ENCODE measurements around the gene ACSS3. TPM values are rescaled to one million over a fixed set of nuclear protein-coding genes. Genes with fewer than 3 reads are reported as not detected.

The ACSS3 gene
- total RNA-seq, 1 donor from 2014 or later = 15.7 TPM

DNA sequence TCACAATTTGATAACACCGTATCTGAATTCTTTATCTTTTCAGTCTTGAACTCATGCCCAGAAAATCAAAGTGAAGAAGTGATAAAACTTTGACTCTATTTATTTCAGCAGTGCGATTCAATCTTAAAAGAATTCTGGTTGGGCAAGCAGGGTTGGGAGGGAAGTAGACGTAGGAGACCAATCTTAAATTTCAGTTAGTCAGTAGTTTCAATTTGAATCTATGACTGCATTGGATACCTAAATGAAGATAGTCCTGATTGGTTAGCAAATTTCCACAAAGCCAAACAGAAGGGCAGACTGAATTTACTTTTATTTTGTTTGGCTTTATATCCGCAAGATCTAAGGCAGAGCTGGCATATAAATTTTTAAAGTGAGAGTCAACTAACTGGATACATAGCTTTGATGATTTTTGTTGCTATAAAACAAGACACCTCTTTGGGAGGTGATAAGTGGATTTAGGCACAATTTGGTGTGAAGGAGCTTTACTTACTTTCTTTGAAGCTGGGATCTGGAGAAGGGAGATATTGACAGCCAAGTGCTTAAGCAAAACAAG is 2.6 kb downstream of the ACSS3 start:
- no peaks in the 10 kb centered on the region for H3K9me3 Mint-ChIP-seq
- peaks cover 55% of the 10 kb centered on the region for H3K4me1 Mint-ChIP-seq
- DNase-seq (ENCODE audit: low read depth, low spot score) = no peak
- H3K4me3 Mint-ChIP-seq = peak overlapping the region; percentile 88
- TF ChIP-seq, protein P1, sequence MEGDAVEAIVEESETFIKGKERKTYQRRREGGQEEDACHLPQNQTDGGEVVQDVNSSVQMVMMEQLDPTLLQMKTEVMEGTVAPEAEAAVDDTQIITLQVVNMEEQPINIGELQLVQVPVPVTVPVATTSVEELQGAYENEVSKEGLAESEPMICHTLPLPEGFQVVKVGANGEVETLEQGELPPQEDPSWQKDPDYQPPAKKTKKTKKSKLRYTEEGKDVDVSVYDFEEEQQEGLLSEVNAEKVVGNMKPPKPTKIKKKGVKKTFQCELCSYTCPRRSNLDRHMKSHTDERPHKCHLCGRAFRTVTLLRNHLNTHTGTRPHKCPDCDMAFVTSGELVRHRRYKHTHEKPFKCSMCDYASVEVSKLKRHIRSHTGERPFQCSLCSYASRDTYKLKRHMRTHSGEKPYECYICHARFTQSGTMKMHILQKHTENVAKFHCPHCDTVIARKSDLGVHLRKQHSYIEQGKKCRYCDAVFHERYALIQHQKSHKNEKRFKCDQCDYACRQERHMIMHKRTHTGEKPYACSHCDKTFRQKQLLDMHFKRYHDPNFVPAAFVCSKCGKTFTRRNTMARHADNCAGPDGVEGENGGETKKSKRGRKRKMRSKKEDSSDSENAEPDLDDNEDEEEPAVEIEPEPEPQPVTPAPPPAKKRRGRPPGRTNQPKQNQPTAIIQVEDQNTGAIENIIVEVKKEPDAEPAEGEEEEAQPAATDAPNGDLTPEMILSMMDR (conservative IDR thresholded peaks at IDR 0.05) = no peak
- H3K36me3 Mint-ChIP-seq (ENCODE audit: low read depth) = no peaks in the 10 kb centered on the region
- no peaks in the 10 kb centered on the region for H3K27me3 Mint-ChIP-seq (ENCODE audit: low read depth)
- H3K27ac Mint-ChIP-seq (ENCODE audit: unreplicated experiment) = peak overlapping the region; percentile 68

DNA sequence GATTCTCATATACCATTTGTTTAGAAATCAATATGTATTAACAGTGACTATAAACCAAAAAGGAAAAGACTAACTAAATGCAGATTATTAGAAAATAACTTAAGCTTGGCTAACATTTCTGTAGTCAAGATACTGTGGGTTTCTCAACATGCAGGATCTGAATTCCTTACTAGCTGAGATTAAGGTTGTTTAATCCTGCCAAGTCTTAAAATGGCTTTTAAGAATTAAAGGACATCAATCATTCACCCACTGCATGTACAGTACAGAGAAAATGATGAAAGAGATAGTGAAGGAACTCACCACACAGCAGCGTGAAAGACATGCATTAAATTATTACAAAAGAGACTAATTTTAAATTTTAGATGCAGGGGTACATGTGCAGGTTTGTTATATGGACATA is 3.8 kb downstream of the ACSS3 start:
- peaks cover 50% of the 10 kb centered on the region for H3K4me1 Mint-ChIP-seq
- H3K27ac Mint-ChIP-seq (ENCODE audit: unreplicated experiment) = no peak overlapping the region
- H3K27me3 Mint-ChIP-seq (ENCODE audit: low read depth) = no peaks in the 10 kb centered on the region
- DNase-seq (ENCODE audit: low read depth, low spot score) = no peak
- no peaks in the 10 kb centered on the region for H3K9me3 Mint-ChIP-seq
- H3K36me3 Mint-ChIP-seq (ENCODE audit: low read depth) = no peaks in the 10 kb centered on the region
- TF ChIP-seq, protein P1 (conservative IDR thresholded peaks at IDR 0.05) = no peak
- H3K4me3 Mint-ChIP-seq = no peak overlapping the region

DNA sequence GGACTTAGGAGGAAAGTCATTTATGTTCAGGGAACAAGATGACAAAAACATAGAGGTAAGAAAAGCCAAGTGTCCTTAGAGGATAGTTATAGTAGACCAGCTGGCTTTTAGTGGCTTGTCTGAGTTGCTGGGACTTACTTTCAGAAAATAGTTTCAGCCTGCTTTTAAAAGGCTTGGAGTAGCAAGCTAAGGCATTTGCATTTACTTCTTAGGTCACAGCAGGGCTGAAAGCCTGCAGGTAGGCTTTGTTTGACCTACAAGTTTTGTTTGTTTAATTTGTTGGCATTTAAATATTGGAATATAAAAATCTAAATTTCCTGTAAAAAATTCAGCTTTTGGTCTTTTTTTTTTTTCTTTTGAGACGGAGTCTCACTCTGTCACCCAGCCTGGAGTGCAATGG is 5.1 kb downstream of the ACSS3 start:
- no peaks in the 10 kb centered on the region for H3K27me3 Mint-ChIP-seq (ENCODE audit: low read depth)
- H3K9me3 Mint-ChIP-seq = no peaks in the 10 kb centered on the region
- peaks cover 40% of the 10 kb centered on the region for H3K4me1 Mint-ChIP-seq
- H3K36me3 Mint-ChIP-seq (ENCODE audit: low read depth) = no peaks in the 10 kb centered on the region
- no peak overlapping the region for H3K27ac Mint-ChIP-seq (ENCODE audit: unreplicated experiment)
- TF ChIP-seq, protein P1 (conservative IDR thresholded peaks at IDR 0.05) = no peak
- no peak overlapping the region for H3K4me3 Mint-ChIP-seq
- DNase-seq (ENCODE audit: low read depth, low spot score) = no peak

DNA sequence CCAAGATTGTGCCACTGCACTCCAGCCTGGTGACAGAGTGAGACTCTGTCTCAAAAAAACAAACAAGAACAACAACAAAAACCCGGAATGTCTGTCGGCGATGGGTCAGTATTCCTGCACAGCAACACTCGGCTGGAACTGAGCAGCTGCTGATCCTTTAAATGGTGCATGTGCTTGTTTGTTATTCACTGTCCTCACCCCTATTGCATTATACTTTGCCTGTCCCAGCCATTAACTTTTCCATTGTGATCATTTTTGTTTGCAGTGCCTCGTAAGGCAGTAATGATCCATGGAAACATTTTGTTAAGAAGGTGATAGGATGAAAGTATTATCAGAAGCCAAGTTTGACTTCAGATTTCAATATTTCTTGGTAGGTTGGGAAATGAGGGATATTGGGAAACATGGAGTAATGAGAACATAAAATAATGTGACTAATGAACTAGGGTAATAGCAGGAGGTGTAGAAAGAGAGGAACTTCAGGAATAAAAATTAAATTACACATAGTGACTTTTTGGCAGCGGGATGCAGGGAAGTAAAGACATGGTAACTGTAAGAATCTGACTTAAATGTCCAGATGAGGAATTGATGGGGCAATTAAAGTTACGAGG is 6.1 kb downstream of the ACSS3 start:
- peaks cover 33% of the 10 kb centered on the region for H3K4me1 Mint-ChIP-seq
- H3K9me3 Mint-ChIP-seq = no peaks in the 10 kb centered on the region
- no peak overlapping the region for H3K4me3 Mint-ChIP-seq
- no peaks in the 10 kb centered on the region for H3K36me3 Mint-ChIP-seq (ENCODE audit: low read depth)
- no peak for DNase-seq (ENCODE audit: low read depth, low spot score)
- no peak overlapping the region for H3K27ac Mint-ChIP-seq (ENCODE audit: unreplicated experiment)
- TF ChIP-seq, protein P1 (conservative IDR thresholded peaks at IDR 0.05) = no peak
- no peaks in the 10 kb centered on the region for H3K27me3 Mint-ChIP-seq (ENCODE audit: low read depth)

DNA sequence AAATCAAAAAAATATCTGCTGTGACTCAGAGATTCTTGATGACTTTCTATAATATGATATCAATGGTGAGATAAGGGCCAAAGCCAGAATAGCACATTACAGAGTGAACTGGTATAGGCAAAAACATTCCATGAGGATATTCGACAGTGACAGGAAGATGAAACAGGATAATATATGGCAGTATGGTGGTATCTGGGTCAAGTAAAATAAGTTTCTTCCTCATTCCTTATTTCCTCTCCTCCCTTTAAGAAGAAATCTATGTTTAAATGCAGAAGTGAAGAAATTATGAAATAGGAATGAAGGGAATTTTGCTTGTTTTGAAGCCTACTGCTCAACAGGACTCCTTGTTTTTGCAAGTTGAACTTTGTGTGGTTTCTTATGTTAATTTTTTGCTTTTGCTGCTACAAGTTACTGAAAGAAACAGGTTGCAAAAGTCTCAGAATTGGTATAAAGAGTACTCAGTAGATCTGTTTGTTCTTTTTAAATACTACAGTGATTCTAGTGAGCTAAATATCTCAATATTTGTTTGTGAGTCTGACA is 7.0 kb downstream of the ACSS3 start:
- no peaks in the 10 kb centered on the region for H3K9me3 Mint-ChIP-seq
- TF ChIP-seq, protein P1 (conservative IDR thresholded peaks at IDR 0.05) = no peak
- DNase-seq (ENCODE audit: low read depth, low spot score) = no peak
- H3K27me3 Mint-ChIP-seq (ENCODE audit: low read depth) = no peaks in the 10 kb centered on the region
- peaks cover 24% of the 10 kb centered on the region for H3K4me1 Mint-ChIP-seq
- no peak overlapping the region for H3K27ac Mint-ChIP-seq (ENCODE audit: unreplicated experiment)
- H3K36me3 Mint-ChIP-seq (ENCODE audit: low read depth) = no peaks in the 10 kb centered on the region
- no peak overlapping the region for H3K4me3 Mint-ChIP-seq

Data from neural crest cell (in vitro differentiated cells).